SH-SY5Y (cell line): ENCODE data around the gene CCL20.

Experiments used
- GATA2 ChIP-seq: IDR thresholded peaks from 2 replicates; pipeline ENCODE4 v1.6.1; 2011; ENCODE audit warnings: mild to moderate bottlenecking, low read depth, low read length
- GATA3 ChIP-seq: IDR thresholded peaks from 2 replicates; pipeline ENCODE4 v1.6.1; 2011; ENCODE audit warnings: low read depth, mild to moderate bottlenecking, low read length, moderate library complexity

GRCh38 chr2:227782804-227783203, 30.8 kb upstream of the CCL20 start:
- TF ChIP-seq GATA3 (no peak), GATA2 (no peak)
